ENCODE results near the gene ORC4. TPM values are rescaled to one million over a fixed set of nuclear protein-coding genes. Genes with fewer than 3 reads are reported as not detected.
"Not testable (repeated sequence)": the region's sequence is repeated elsewhere in the genome, so short reads cannot be mapped to it uniquely, and the experiment has no call there.

ORC4 gene
- total and polyA plus RNA-seq, 3 experiments from 2014 or later: 34.8 to 39.3 (median 35.4) TPM

DNA sequence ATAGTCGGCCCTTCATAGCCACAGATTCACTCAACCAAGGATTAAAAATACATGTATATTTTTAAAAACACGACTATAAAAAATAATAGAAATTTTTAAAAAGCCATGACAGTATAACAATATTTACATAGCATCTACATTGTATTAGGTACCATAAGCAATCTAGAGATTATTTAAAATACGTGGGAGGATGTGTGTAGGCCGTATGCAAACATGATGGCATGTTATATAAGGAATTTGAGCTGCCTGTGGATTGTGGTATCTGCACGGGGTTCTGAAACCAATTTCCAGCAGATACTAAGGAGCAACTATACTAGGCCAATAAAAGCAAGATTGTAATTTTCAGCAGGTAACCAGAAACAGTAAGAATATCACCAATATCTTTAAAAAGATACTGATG is 5.9 kb downstream of the ORC4 start:
- Histone ChIP-seq H3K27me3 (ENCODE audit: insufficient read depth, low read length, poor library complexity, severe bottlenecking) (no peaks in the 10 kb centered on the region), H3K27ac (ENCODE audit: low read depth, low read length) (no peak overlapping the region), H3K4me1 (ENCODE audit: insufficient read depth, low read length) (no peaks in the 10 kb centered on the region), H3K9me3 (ENCODE audit: low read length) (no peaks in the 10 kb centered on the region), H3K4me3 (ENCODE audit: low read length) (no peak overlapping the region), H3K36me3 (ENCODE audit: insufficient read depth, low read length) (no peaks in the 10 kb centered on the region)
- Mint-ChIP-seq H3K4me3 (peak overlapping the region in 1 of 7 donors; percentile 6), H3K27ac (no peak overlapping the region), H3K4me1 (peaks cover 49 to 88% (median 81%) of the 10 kb centered on the region in 3 donors), H3K36me3 (peaks cover 7 to 12% (median 11%) of the 10 kb centered on the region in 3 donors), H3K27me3 (no peaks in the 10 kb centered on the region), H3K9me3 (no peaks in the 10 kb centered on the region)
- DNase-seq: no peak
- ChIA-PET POLR2A (no interaction called here), CTCF (no interaction called here)

DNA sequence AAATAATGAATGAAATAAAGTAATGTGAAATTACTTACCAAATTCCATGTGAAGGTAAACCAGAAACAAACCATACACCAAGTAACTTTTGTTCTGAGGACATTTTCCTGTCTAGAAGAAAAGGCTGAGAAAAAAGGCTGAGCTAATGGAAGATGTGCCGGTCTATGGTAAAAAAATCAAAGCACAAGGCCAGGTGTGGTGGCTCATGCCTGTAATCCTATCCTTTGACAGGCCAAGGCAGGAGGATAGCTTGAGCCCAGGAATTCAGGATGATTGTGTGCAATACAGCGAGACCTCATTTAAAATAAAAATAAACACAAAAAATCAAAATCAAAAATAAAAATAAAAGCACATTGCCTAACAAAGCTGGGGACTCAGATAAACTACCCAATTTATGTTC is 6.7 kb downstream of the ORC4 start:
- H3K36me3 ChIP-seq (ENCODE audit: insufficient read depth, low read length): no peaks in the 10 kb centered on the region
- H3K4me1 ChIP-seq (ENCODE audit: insufficient read depth, low read length): no peaks in the 10 kb centered on the region
- peaks cover 7 to 13% (median 13%) of the 10 kb centered on the region in 3 donors for H3K36me3 Mint-ChIP-seq
- ChIA-PET POLR2A (no interaction called here), CTCF (no interaction called here)
- H3K4me3 ChIP-seq (ENCODE audit: low read length): no peak overlapping the region
- no peak for DNase-seq
- H3K4me3 Mint-ChIP-seq: no peak overlapping the region
- no peaks in the 10 kb centered on the region for H3K9me3 Mint-ChIP-seq
- H3K27ac ChIP-seq (ENCODE audit: low read depth, low read length): no peak overlapping the region
- no peak overlapping the region for H3K27ac Mint-ChIP-seq
- no peaks in the 10 kb centered on the region for H3K27me3 ChIP-seq (ENCODE audit: insufficient read depth, low read length, poor library complexity, severe bottlenecking)
- no peaks in the 10 kb centered on the region for H3K27me3 Mint-ChIP-seq
- peaks cover 45 to 82% (median 81%) of the 10 kb centered on the region in 3 donors for H3K4me1 Mint-ChIP-seq
- H3K9me3 ChIP-seq (ENCODE audit: low read length): no peaks in the 10 kb centered on the region

DNA sequence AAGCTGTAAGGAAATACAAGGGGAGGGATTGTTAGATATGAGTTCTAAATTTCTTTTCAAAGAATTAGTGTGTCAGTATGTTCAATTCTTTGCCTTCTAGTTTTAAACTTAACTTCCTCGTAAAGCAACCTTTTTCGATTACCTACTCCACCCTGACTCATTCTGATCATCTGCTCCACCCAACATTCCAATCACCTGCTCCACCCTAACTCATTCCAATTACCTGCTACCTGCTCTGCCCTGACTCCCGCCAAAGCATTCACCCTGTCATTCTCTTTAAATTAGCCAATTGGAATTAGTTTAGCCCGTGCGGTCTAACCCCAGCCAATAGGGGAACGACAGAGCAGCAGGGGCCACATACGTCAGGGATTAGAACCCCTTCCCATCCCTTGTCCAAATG is 12.1 kb downstream of the ORC4 start:
- peaks cover 18 to 45% (median 20%) of the 10 kb centered on the region in 3 donors for H3K36me3 Mint-ChIP-seq
- CTCF ChIA-PET, H3K27me3 Mint-ChIP-seq: not testable (repeated sequence)

DNA sequence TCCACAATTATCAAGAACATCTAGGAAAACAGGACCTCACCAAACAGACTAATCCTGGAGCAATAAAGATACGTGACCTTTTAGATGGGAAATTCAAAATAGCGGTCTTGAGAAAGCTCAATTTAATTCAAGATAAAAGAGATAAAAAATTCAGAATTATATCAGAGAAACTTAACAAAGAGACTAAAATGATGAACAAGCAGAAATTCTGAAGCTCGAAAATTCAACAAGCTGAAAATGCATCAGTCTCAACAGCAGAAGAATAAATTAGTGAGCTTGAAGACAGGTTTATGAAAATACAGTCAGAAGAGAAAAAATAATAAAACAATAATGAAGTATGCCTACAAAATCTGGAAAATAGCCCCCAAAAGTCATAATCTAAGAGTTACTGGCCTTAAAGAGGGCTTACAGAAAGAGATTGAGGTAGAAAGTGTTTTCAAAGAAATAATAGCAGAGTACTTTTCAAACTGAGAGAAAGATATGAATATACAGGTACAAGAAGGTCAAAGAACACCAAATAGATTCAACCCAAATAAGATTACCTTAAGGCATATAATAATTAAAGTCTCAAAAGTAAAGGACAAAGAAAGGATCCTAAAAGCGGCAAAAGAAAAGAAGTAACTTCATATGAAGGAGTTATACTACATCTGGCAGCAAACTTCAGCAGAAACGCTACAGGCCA is 13.2 kb downstream of the ORC4 start:
- no peak overlapping the region for H3K4me3 ChIP-seq (ENCODE audit: low read length)
- H3K27me3 Mint-ChIP-seq: no peaks in the 10 kb centered on the region
- H3K36me3 ChIP-seq (ENCODE audit: insufficient read depth, low read length): no peaks in the 10 kb centered on the region
- H3K27ac Mint-ChIP-seq: no peak overlapping the region
- peaks cover 49 to 86% (median 77%) of the 10 kb centered on the region in 3 donors for H3K4me1 Mint-ChIP-seq
- CTCF ChIA-PET: no interaction called here
- H3K27me3 ChIP-seq (ENCODE audit: insufficient read depth, low read length, poor library complexity, severe bottlenecking): no peaks in the 10 kb centered on the region
- H3K27ac ChIP-seq (ENCODE audit: low read depth, low read length): no peak overlapping the region
- no peaks in the 10 kb centered on the region for H3K9me3 ChIP-seq (ENCODE audit: low read length)
- peaks cover 19 to 55% (median 27%) of the 10 kb centered on the region in 3 donors for H3K36me3 Mint-ChIP-seq
- POLR2A ChIA-PET: no interaction called here
- H3K4me3 Mint-ChIP-seq: no peak overlapping the region
- peaks cover 8 to 25% (median 12%) of the 10 kb centered on the region in 5 donors for H3K9me3 Mint-ChIP-seq
- no peak for DNase-seq
- H3K4me1 ChIP-seq (ENCODE audit: insufficient read depth, low read length): no peaks in the 10 kb centered on the region

More for the DNA sequence above, 12.1 kb downstream of the ORC4 start:
- H3K9me3 ChIP-seq (ENCODE audit: low read length); DNase-seq; H3K36me3 ChIP-seq (ENCODE audit: insufficient read depth, low read length); H3K27ac ChIP-seq (ENCODE audit: low read depth, low read length); H3K27ac Mint-ChIP-seq; POLR2A ChIA-PET; H3K27me3 ChIP-seq (ENCODE audit: insufficient read depth, low read length, poor library complexity, severe bottlenecking); H3K4me1 ChIP-seq (ENCODE audit: insufficient read depth, low read length); H3K4me3 ChIP-seq (ENCODE audit: low read length): not testable (repeated sequence)
- peaks cover 54 to 88% (median 80%) of the 10 kb centered on the region in 3 donors for H3K4me1 Mint-ChIP-seq
- H3K4me3 Mint-ChIP-seq: peak overlapping the region in 1 of 7 donors; percentile 42
- H3K9me3 Mint-ChIP-seq: peaks cover 0 to 18% (median 3%) of the 10 kb centered on the region in 5 donors

DNA sequence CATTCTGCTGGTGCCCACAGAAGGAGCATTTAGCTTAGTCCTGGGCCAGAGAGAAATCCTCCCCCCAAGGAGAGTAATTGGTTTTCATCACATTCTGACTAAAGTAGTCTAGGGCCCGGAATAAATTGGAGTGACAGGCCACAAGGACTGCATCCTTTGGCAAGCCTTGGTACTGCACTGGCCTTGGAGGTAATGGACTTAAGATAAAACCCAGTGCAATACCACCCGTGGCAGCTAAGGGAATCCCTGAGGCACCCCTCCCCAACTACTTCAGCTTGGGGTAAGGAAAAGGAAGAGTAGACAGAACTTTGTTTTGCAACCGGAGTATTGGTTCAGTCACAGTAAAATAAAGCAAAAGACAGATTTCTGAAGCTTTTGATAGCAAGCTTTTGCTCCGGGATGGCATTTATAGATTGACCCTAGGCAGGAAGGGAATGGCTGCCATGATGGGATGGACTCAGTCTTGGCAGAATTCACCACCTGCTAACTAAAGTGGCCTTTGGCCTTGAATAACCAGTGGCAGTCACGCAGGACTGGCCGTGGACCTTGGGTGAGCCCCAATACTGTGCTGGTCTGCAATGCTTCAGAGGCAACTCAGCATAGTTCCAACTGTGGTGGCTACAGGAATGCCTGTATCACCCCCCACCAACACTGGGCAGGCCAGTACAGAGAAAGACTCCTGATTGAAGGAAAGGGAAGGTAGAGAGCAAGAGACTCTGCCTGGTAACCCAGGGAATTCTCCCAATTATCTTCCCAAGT is 14.1 kb downstream of the ORC4 start:
- ChIA-PET CTCF (interaction anchor here (0.9 kb wide), 1 partner anchor 17 kb away, joined by 3 read pairs; no protein-coding TSS in a partner anchor), POLR2A (no interaction called here)
- H3K4me3 ChIP-seq (ENCODE audit: low read length): no peak overlapping the region
- no peaks in the 10 kb centered on the region for H3K36me3 ChIP-seq (ENCODE audit: insufficient read depth, low read length)
- H3K27me3 Mint-ChIP-seq: no peaks in the 10 kb centered on the region
- peaks cover 14 to 35% (median 19%) of the 10 kb centered on the region in 5 donors for H3K9me3 Mint-ChIP-seq
- peaks cover 54 to 86% (median 77%) of the 10 kb centered on the region in 3 donors for H3K4me1 Mint-ChIP-seq
- H3K27me3 ChIP-seq (ENCODE audit: insufficient read depth, low read length, poor library complexity, severe bottlenecking): no peaks in the 10 kb centered on the region
- H3K4me1 ChIP-seq (ENCODE audit: insufficient read depth, low read length): no peaks in the 10 kb centered on the region
- peaks cover 19 to 61% (median 34%) of the 10 kb centered on the region in 3 donors for H3K36me3 Mint-ChIP-seq
- H3K4me3 Mint-ChIP-seq: no peak overlapping the region
- no peaks in the 10 kb centered on the region for H3K9me3 ChIP-seq (ENCODE audit: low read length)
- H3K27ac Mint-ChIP-seq: no peak overlapping the region
- DNase-seq: no peak
- H3K27ac ChIP-seq (ENCODE audit: low read depth, low read length): no peak overlapping the region

DNA sequence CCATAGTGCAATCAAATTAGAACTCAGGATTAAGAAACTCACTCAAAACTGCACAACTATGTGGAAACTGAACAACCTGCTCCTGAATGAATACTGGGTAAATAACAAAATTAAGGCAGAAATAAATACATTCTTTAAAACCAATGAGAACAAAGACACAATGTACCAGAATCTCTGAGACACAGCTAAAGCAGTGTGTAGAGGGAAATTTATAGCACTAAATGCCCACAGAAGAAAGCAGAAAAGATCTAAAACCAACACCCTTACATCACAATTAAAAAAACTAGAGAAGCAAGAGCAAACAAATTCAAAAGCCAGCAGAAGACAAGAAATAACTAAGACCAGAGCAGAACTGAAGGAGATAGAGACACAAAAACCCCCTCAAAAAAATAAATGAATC is 18.1 kb downstream of the ORC4 start:
- H3K4me1 Mint-ChIP-seq: peaks cover 58 to 87% (median 81%) of the 10 kb centered on the region in 3 donors
- POLR2A ChIA-PET; H3K27me3 Mint-ChIP-seq; H3K27ac Mint-ChIP-seq; DNase-seq; H3K27me3 ChIP-seq (ENCODE audit: insufficient read depth, low read length, poor library complexity, severe bottlenecking); CTCF ChIA-PET; H3K27ac ChIP-seq (ENCODE audit: low read depth, low read length); H3K4me3 ChIP-seq (ENCODE audit: low read length); H3K36me3 ChIP-seq (ENCODE audit: insufficient read depth, low read length); H3K9me3 ChIP-seq (ENCODE audit: low read length): not testable (repeated sequence)
- peak overlapping the region in 1 of 7 donors; percentile 18 for H3K4me3 Mint-ChIP-seq
- H3K36me3 Mint-ChIP-seq: peaks cover 9 to 39% (median 31%) of the 10 kb centered on the region in 3 donors
- peaks cover 14 to 33% (median 19%) of the 10 kb centered on the region in 5 donors for H3K9me3 Mint-ChIP-seq
- peaks cover 11% of the 10 kb centered on the region for H3K4me1 ChIP-seq (ENCODE audit: insufficient read depth, low read length)

DNA sequence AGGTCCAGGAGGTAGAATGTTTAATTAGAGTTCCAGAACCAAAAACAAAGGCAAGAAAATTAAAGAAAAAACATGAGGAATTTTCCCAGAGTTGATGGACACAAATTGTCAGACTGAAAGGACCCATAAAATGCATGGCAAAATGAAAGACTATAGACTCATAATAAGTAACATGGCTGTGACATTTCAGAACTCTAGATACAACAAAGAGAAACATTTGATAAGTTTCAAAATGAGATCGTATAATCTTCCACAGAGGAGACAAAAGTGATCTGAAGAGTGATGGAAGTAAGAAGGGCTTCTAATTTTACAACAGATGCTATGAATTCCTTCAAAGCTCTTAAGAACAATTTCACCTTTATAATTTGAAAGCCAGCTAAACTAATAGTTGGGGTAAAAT is 20.4 kb downstream of the ORC4 start:
- Histone ChIP-seq H3K27me3 (ENCODE audit: insufficient read depth, low read length, poor library complexity, severe bottlenecking) (no peaks in the 10 kb centered on the region), H3K4me1 (ENCODE audit: insufficient read depth, low read length) (peaks cover 11% of the 10 kb centered on the region), H3K27ac (ENCODE audit: low read depth, low read length) (no peak overlapping the region), H3K9me3 (ENCODE audit: low read length) (no peaks in the 10 kb centered on the region), H3K4me3 (ENCODE audit: low read length) (no peak overlapping the region), H3K36me3 (ENCODE audit: insufficient read depth, low read length) (no peaks in the 10 kb centered on the region)
- Mint-ChIP-seq H3K27ac (peak overlapping the region in 1 of 8 donors; percentile 23), H3K27me3 (peaks cover 0 to 1% of the 10 kb centered on the region in 2 donors), H3K4me3 (no peak overlapping the region), H3K4me1 (peaks cover 53 to 82% (median 81%) of the 10 kb centered on the region in 3 donors), H3K36me3 (peaks cover 16 to 46% (median 35%) of the 10 kb centered on the region in 3 donors), H3K9me3 (peaks cover 14 to 32% (median 20%) of the 10 kb centered on the region in 5 donors)
- CTCF ChIA-PET: interaction anchor here (0.6 kb wide), 1 partner anchor 509 kb away, joined by 3 read pairs; no protein-coding TSS in a partner anchor
- no peak for DNase-seq
- POLR2A ChIA-PET: no interaction called here

DNA sequence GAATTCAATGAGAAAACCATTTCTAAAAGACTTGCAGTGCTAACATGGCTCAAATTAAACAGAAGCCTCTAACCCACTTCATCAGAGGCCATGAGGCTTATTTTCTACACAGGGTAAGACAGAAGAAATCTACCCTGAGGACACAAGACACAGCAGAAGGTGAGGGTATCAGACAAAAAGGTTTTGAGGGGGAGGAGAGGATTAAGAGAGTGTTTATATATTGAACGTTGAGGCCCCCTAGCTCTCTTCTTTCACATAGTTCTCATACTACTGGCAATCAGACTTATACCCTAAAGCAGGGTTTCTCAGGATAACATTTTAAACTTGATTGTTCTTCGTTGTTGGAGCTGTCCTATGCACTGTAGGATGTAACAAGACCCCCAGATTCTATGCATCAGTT is 21.4 kb downstream of the ORC4 start:
- Histone ChIP-seq H3K4me3 (ENCODE audit: low read length) (no peak overlapping the region), H3K9me3 (ENCODE audit: low read length) (no peaks in the 10 kb centered on the region), H3K4me1 (ENCODE audit: insufficient read depth, low read length) (peaks cover 11% of the 10 kb centered on the region), H3K27ac (ENCODE audit: low read depth, low read length) (no peak overlapping the region), H3K27me3 (ENCODE audit: insufficient read depth, low read length, poor library complexity, severe bottlenecking) (no peaks in the 10 kb centered on the region), H3K36me3 (ENCODE audit: insufficient read depth, low read length) (no peaks in the 10 kb centered on the region)
- ChIA-PET CTCF (no interaction called here), POLR2A (no interaction called here)
- H3K27ac Mint-ChIP-seq: peak overlapping the region in 2 of 8 donors; percentile 55 to 77
- peaks cover 14 to 25% (median 20%) of the 10 kb centered on the region in 5 donors for H3K9me3 Mint-ChIP-seq
- H3K4me3 Mint-ChIP-seq: no peak overlapping the region
- H3K36me3 Mint-ChIP-seq: peaks cover 16 to 42% (median 38%) of the 10 kb centered on the region in 3 donors
- H3K27me3 Mint-ChIP-seq: peaks cover 0 to 1% of the 10 kb centered on the region in 2 donors
- H3K4me1 Mint-ChIP-seq: peaks cover 47 to 77% (median 73%) of the 10 kb centered on the region in 3 donors
- no peak for DNase-seq

Data from CD8-positive, alpha-beta memory T cell (primary cell).